ENCODE data around the gene USP22. TPM values are rescaled to one million over a fixed set of nuclear protein-coding genes. Genes with fewer than 3 reads are reported as not detected.

The USP22 gene
- total RNA-seq, 1 experiment from 2014 or later = 218 TPM

- DNase-seq (ENCODE audit: low read depth) = no peak
Measured at GRCh38 chr17:21002309-21003006, 40.4 kb downstream of the USP22 start.

- no peak for DNase-seq (ENCODE audit: low read depth)
Measured at GRCh38 chr17:21001813-21002221, 41.0 kb downstream of the USP22 start.

DNA sequence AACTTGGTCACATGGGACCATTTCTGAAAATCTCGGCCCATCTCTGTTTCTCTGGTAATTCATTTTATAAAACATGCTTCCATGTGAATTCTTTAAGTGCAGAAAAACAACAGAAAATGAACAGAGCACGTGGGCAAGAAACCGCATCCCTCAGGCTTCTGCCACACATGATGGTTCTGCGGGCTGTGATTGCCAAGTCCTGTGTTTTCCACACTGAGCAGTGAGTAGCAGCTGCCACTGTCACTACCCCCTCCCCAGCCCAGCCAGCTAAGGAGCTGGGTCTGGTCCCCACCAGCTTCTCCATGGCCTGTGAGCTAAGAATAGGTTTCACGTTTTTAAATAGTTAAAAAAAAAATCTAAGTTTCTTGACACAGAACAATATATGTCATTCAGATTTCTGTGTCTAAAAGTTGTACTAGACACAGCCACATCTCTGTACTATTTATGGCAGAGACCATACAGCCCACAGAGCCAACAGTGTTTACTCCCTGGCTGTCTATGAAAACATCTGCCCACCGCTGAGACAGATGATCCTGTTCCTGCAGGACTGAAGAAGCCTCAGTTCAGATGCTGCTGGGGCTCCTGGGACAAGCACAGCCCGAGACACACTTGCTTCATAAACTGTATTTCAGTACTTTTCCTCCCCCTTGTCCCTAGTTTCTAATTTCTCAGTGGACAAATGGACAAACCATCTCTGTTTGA is 41.5 kb downstream of the USP22 start:
- DNase-seq (ENCODE audit: low read depth) = no peak

GRCh38 chr17:20999841-21000532 is 42.8 kb downstream of the USP22 start:
- no peak for DNase-seq (ENCODE audit: low read depth)

DNA sequence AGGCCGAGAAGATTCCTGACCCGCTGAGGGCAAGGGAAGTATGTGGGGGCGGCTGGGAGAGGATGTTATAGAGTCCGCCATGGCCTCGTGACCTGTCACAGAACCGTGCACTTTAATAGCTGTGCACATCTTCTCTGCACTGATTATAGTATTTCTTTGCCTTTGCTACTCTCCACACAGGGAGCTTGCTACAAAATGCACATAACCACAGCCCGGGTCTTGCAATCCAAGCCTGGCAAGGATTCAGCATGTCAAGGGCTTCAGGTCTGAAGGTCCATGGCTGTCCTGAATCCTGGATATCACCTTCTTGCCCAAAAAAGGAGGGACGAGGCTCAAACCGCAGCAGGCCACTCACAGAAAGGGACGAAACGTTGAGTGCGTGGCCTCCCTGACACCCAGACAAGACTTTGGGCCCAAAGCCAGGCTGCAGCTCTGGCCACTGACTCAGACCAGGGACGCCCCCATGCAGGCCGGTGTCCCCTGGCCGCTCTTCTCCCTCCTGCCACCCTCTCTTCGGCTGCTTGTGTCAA is 43.7 kb downstream of the USP22 start:
- no peak for DNase-seq (ENCODE audit: low read depth)

DNA sequence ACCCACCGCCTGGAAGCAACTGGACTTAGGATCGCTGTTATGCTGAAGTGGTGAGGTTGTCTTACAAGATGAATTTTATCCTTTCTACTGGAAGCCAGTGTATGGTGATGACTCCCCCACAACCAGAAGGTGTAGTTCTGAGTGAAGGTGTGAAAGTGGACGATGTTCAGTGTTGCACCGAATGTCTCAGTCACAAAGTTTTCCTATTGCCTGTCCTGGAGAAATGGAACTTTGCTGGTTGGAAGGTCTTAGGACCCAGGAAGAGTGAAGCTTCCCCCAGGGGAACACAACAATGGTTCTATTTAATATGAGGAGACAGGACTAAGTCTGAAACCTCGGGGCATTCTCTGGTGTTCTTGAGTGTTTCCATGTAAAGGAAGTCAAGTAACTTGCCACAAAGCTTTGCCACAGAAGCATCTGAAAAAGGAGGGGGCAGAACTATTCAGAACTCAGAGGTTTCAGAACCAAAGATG is 44.2 kb downstream of the USP22 start:
- DNase-seq (ENCODE audit: low read depth) = no peak

GRCh38 chr17:20997711-20998570 is 44.9 kb downstream of the USP22 start:
- DNase-seq (ENCODE audit: low read depth) = no peak

DNA sequence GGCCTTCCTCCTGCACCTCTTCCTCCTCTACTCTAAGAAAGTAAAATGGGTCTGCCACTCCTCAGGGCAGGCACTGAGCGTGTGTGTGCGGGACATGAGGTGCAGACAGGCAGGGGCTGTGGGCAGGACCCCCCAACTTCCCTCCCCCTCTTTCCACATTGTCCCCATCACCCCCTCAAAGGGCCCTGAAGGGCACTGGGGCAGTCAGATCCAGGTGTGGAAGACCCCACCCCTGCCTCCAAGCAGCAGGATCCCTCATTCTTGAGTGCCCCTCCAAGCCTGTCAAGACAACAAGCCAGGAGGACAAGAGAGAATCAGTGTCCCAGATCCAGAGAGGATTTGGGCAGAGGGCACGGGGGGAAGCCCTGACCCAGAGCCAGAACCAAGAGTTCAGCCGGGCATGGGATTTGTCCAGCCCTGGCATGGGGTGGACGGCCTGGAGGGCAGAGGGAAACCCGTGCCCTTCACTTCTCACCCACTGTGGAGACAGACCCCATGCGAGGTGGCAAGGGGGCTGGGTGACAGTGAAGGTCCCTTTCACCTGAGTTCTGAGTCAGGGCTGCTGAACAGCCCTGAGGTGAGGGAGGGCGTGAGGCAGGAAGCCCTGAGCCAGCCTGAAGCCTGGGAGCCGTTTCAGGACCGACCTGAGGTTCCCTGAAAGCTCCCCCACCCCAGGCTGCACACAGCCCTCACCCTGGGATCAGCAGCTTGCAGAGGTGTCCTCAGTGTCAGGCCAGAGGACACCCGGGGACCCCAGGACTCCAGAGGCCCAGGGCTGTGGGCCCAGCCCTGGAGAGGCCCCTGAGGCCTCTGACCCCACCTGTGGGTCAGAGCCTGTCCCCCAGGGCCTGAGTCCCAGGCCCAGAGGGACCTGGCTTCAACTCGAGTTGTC is 45.8 kb downstream of the USP22 start:
- no peak for DNase-seq (ENCODE audit: low read depth)

- no peak for DNase-seq (ENCODE audit: low read depth)
Measured at GRCh38 chr17:20995873-20996723, 46.7 kb downstream of the USP22 start.

DNA sequence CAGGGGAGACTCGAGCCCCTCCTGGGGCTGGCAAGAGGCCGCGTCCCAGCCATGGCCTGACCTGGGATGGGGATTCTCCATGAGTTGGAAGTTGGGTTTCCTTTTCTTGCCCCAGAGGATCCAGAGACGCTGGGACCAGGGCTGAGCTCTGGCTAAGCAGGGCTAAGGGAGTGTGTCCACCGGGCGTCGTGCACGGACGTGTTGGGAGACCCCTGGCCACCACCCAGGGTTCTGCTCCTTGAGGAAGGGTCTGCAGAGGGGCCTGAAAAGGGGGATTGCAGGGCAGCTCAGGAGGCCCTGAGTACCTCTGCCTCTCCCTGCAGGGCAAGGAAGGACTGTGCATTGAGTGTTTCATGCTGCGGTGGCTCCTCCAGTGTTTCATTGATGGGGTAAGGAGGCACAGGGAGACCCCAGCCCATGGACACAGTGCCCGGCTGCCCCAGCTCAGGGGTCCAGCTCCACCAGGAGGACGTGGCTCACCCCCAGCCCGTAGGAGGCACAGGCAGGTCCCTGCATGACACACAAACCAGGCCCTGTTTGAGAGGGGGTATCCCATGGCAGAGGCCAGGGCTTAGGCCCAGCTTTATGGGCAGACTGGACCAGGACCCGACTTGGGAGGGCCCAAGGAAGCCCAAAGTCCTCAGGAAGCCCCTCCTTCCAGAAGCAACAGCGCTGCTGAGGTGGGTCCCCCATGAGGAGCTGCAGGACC is 47.5 kb downstream of the USP22 start:
- DNase-seq (ENCODE audit: low read depth) = no peak

GRCh38 chr17:20994779-20995149 is 48.0 kb downstream of the USP22 start:
- DNase-seq (ENCODE audit: low read depth) = no peak

- DNase-seq (ENCODE audit: low read depth) = no peak
Measured at GRCh38 chr17:20993863-20994778, 48.7 kb downstream of the USP22 start.

DNA sequence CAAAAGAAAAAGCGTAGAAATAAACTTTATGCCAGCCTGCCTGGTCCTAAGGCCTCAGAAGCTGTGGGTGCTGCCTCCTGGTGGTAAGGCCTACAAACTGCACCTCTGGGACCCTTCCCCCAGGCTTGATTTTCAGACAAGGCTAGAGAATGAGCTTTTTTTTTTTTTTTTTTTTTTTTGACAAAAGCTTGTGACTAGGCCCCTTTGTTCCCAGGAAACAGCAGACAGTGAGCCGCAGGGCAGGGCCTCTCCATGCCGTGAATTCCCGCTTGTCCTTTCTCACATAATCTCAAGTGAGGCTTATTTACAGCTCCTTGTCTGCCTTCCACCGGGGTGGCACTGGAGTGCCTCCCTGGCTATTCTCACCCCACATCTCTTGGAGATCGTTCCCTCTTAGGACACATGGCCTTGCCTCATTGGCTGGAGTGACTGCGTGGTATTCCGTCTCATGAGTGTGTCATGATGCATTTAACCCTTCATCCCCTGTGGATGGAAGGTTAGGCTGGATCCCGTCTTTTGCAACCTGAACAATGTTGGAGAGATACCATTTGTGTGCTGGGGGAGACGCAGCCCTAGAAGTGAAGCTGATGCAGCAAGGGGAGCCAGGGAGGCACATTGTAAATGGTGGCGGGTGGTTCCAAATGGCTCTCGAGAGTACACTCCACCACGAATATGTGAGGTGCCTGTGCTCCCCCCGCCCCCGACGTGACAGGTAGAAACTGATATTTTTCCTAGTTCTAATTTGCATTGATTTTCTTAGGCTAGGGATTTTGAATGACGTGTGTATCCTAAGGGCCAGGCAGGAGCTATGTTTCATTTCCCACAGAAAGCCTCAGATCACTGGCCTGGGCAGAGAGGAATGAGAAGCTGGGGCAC is 49.6 kb downstream of the USP22 start:
- DNase-seq (ENCODE audit: low read depth) = peak; percentile 78

DNA sequence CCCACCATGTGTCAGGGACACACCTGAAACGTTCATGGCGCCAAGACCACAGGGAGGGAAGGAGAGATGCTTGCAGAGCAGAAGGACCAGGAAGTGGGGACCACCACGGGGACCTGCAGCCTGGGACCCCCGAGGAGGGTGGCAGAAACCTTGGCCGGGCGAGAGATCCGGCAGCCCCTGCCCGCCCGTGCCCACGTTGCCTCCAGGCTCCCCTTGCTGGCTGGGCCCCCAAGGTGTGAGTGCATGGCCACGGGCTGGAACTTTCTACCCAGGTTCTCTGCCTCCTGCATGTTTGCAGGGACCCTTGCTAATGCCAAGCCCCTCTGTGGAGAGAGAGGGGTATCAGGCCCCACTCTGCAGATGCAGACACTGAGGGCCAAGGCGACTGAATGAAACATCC is 50.4 kb downstream of the USP22 start:
- DNase-seq (ENCODE audit: low read depth) = no peak

DNA sequence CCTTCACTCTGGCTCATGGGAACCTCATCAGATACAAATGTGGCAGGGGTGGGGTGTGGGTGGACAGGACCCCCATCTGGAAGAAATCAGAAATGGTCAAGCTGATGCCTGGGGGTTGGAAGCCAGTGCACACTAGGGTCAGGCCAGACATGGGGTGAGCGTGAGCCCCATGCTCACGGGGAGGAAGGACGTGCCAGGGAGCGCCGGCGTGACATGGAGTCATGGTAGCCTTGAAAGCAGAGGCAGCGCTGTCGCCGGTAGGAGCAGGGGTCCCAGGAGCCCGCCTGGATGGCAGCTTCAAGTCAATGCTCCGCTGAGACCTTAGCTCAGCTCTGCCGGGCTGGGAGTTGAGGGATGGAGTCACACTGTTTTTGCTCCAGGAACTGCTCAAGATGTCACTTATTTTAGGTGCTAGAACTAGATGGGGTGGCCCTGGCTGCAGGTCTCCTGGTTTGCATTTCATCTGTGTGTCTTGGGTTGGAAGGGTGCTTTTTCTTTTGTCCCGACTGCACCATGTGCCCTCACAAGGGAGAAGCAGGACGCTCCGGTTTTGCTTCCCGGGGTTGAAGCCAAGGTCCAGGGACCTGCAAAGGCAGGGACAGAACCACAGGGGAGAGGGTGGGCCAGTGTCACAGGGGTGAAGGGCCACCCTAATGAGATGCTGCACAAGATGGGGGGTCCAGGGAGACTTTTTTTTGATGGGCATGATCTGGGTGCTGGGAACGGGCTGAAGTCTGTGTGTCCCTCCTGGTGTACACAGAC is 51.4 kb downstream of the USP22 start:
- DNase-seq (ENCODE audit: low read depth) = no peak
